IPS-11a (cell line): ENCODE data around the gene DDX31.
A peak's percentile ranks its signal among the peaks of the same experiment; 100 is the strongest.
"Not testable (repeated sequence)": the region's sequence is repeated elsewhere in the genome, so short reads cannot be mapped to it uniquely, and the experiment has no call there.

ENCODE experiments used
- H3K4me3 ChIP-seq: one replicate; pipeline ENCODE4 v1.5.1; 2013; ENCODE audit warnings: low read depth, low read length, control low read depth

The DDX31 gene

GRCh38 chr9:132669698-132670456 is at the start of gene DDX31:
TSS of gene DDX31 (minus strand) at chr9:132669983. CDS start at chr9:132669934, 49 bp downstream.
- peak within 1 kb of the TSS; percentile 100 for H3K4me3 ChIP-seq

- H3K4me3 ChIP-seq, result not testable (repeated sequence)
These were observed 48.7 kb upstream of the DDX31 start for GRCh38 chr9:132718381-132718928.

- H3K4me3 ChIP-seq, result no peak overlapping the region
These were observed 47.7 kb upstream of the DDX31 start for GRCh38 chr9:132717326-132717945.

- H3K4me3 ChIP-seq, result no peak overlapping the region
These were observed 46.2 kb upstream of the DDX31 start for GRCh38 chr9:132716007-132716406.

GRCh38 chr9:132712753-132713152 is 43.0 kb upstream of the DDX31 start:
- no peak overlapping the region for H3K4me3 ChIP-seq

GRCh38 chr9:132711846-132712245 is 42.1 kb upstream of the DDX31 start:
- no peak overlapping the region for H3K4me3 ChIP-seq

GRCh38 chr9:132711152-132711551 is 41.4 kb upstream of the DDX31 start:
- not testable (repeated sequence) for H3K4me3 ChIP-seq

- no peak overlapping the region for H3K4me3 ChIP-seq
These were observed 40.5 kb upstream of the DDX31 start for GRCh38 chr9:132710333-132710732.

- H3K4me3 ChIP-seq, result no peak overlapping the region
These were observed 39.1 kb upstream of the DDX31 start for GRCh38 chr9:132708769-132709430.

- no peak overlapping the region for H3K4me3 ChIP-seq
These were observed 38.5 kb upstream of the DDX31 start for GRCh38 chr9:132708239-132708638.

- H3K4me3 ChIP-seq, result no peak overlapping the region
These were observed 33.6 kb upstream of the DDX31 start for GRCh38 chr9:132703336-132703735.

- H3K4me3 ChIP-seq, result no peak overlapping the region
These were observed 32.5 kb upstream of the DDX31 start for GRCh38 chr9:132702254-132702653.

GRCh38 chr9:132699956-132700355 is 30.2 kb upstream of the DDX31 start:
- no peak overlapping the region for H3K4me3 ChIP-seq

GRCh38 chr9:132698989-132699388 is 29.2 kb upstream of the DDX31 start:
- H3K4me3 ChIP-seq, result no peak overlapping the region

- H3K4me3 ChIP-seq, result no peak overlapping the region
These were observed 27.4 kb upstream of the DDX31 start for GRCh38 chr9:132697230-132697629.

GRCh38 chr9:132694144-132694543 is 24.4 kb upstream of the DDX31 start:
- no peak overlapping the region for H3K4me3 ChIP-seq

GRCh38 chr9:132690696-132691095 is 20.9 kb upstream of the DDX31 start:
- H3K4me3 ChIP-seq, result no peak overlapping the region

GRCh38 chr9:132683873-132684272 is 14.1 kb upstream of the DDX31 start:
- H3K4me3 ChIP-seq, result no peak overlapping the region

GRCh38 chr9:132681561-132681960 is 11.8 kb upstream of the DDX31 start:
- no peak overlapping the region for H3K4me3 ChIP-seq

GRCh38 chr9:132679946-132680625 is 10.3 kb upstream of the DDX31 start:
- H3K4me3 ChIP-seq, result no peak overlapping the region

GRCh38 chr9:132677976-132678375 is 8.2 kb upstream of the DDX31 start:
- no peak overlapping the region for H3K4me3 ChIP-seq
